Lung (tissue), 12 donors: ENCODE results near the gene MMP24. TPM values are rescaled to one million over a fixed set of nuclear protein-coding genes. Genes with fewer than 3 reads are reported as not detected.

Source experiments
- ATAC-seq: fragments of 200-7000 bp; cut with Tn5 transposase; one replicate; pipeline ENCODE4 v1.9.1; 2020; ENCODE audit warnings: moderate number of reproducible peaks; ENCODE audit not compliant: insufficient read depth, low FRiP score
- DNase-seq, 3 donors: peaks; one replicate each; pipeline ENCODE4 v3.0.0-alpha.2; 2013 to 2017
- H3K27ac ChIP-seq, 2 donors: one replicate each; pipeline ENCODE4 v1.5.1; 2013; ENCODE audit warnings: mild to moderate bottlenecking in 2 of 2, moderate library complexity in 2 of 2, control low read depth in 1 of 2, inconsistent platforms in 1 of 2, low read depth in 1 of 2, low read length in 1 of 2
- H3K27me3 ChIP-seq, 3 donors: one replicate each; pipeline ENCODE4 v1.5.1; 2013; ENCODE audit warnings: low read length in 2 of 3; ENCODE audit not compliant: control insufficient read depth in 3 of 3, insufficient read depth in 3 of 3
- H3K36me3 ChIP-seq, 4 donors: one replicate each; pipeline ENCODE4 v1.5.1; 2013; ENCODE audit warnings: low read length in 4 of 4, mild to moderate bottlenecking in 1 of 4, moderate library complexity in 1 of 4; ENCODE audit not compliant: control insufficient read depth in 4 of 4, insufficient read depth in 4 of 4
- H3K4me1 ChIP-seq, 5 donors: one replicate each; pipeline ENCODE4 v1.5.1; 2013; ENCODE audit warnings: low read length in 5 of 5, mild to moderate bottlenecking in 2 of 5, moderate library complexity in 1 of 5; ENCODE audit not compliant: control insufficient read depth in 5 of 5, insufficient read depth in 5 of 5
- H3K4me3 ChIP-seq: one replicate; pipeline ENCODE4 v1.5.1; 2013; ENCODE audit warnings: mild to moderate bottlenecking, control low read depth, moderate library complexity
- H3K9ac ChIP-seq, 2 donors: one replicate each; pipeline ENCODE4 v1.5.1; 2013; ENCODE audit warnings: low read length in 2 of 2, control low read depth in 1 of 2; ENCODE audit not compliant: insufficient read depth in 1 of 2
- H3K9me3 ChIP-seq, 4 donors: one replicate each; pipeline ENCODE4 v1.5.1; 2013; ENCODE audit warnings: low read length in 3 of 4, mild to moderate bottlenecking in 1 of 4, moderate library complexity in 1 of 4; ENCODE audit not compliant: control insufficient read depth in 4 of 4, insufficient read depth in 3 of 4
- WGBS, 2 donors: extraction: QIAGEN DNeasy Blood & Tissue Kit; methylation state at CpG; one replicate each; pipeline ENCODE4 v1.1.7; 2013; 5-methylcytosine and 5-hydroxymethylcytosine counted together
- polyA plus RNA-seq, 2 donors: library from polyadenylated mRNA; stranded (reverse); fragments of 200-250 nt; gene quantifications; one replicate each; pipeline ENCODE4 v1.2.1, GENCODE V29; 2013
- total RNA-seq, 2 donors: library from RNA; depleted of rRNA in 1 of 2; stranded (reverse); fragments of >200 nt in 1 of 2; gene quantifications; one replicate each; pipeline ENCODE4 v1.2.1, GENCODE V29; 2014 to 2021
- TF ChIP-seq, protein P1 (sequence below): IDR thresholded peaks from 2 replicates; pipeline ENCODE4 v1.5.1; 2012; ENCODE audit warnings: mild to moderate bottlenecking; ENCODE audit errors: control extremely low read depth, extremely low read depth
- donor health status: control.
- donor health status: control.
- donor health status: Bipolar disorder and iron deficiency.
- donor health status: healthy.
- donor health status: DM: yes; HTN: yes; CAD: no.

The MMP24 gene
- total and polyA plus RNA-seq, 4 donors: 2.3 to 10.1 (median 6.7) TPM

GRCh38 chr20:35284267-35284991 is 57.9 kb downstream of the MMP24 start, which contains the start of gene EIF6:
Gene EIF6 (minus strand): TSS chr20:35284772. CDS start chr20:35284487, 285 bp downstream.
- Histone ChIP-seq H3K9ac (peak within 1 kb of the TSS; percentile 73 to 84), H3K27me3 (no peaks in the 10 kb centered on the region), H3K27ac (peak within 1 kb of the TSS; percentile 73 to 90), H3K36me3 (peaks cover 3 to 18% (median 13%) of the 10 kb centered on the region in 4 donors), H3K4me3 (peak within 1 kb of the TSS; percentile 96), H3K4me1 (peaks cover 0 to 13% (median 5%) of the 10 kb centered on the region in 5 donors), H3K9me3 (no peaks in the 10 kb centered on the region)
- 1% methylated on average over 59 to 61 of the region's 61 CpGs for WGBS, 2 donors
- TF ChIP-seq, protein P1, sequence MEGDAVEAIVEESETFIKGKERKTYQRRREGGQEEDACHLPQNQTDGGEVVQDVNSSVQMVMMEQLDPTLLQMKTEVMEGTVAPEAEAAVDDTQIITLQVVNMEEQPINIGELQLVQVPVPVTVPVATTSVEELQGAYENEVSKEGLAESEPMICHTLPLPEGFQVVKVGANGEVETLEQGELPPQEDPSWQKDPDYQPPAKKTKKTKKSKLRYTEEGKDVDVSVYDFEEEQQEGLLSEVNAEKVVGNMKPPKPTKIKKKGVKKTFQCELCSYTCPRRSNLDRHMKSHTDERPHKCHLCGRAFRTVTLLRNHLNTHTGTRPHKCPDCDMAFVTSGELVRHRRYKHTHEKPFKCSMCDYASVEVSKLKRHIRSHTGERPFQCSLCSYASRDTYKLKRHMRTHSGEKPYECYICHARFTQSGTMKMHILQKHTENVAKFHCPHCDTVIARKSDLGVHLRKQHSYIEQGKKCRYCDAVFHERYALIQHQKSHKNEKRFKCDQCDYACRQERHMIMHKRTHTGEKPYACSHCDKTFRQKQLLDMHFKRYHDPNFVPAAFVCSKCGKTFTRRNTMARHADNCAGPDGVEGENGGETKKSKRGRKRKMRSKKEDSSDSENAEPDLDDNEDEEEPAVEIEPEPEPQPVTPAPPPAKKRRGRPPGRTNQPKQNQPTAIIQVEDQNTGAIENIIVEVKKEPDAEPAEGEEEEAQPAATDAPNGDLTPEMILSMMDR: no peak
- ATAC-seq (peak; percentile 95), DNase-seq (peak; percentile 86 to 92 (median 87))

DNA sequence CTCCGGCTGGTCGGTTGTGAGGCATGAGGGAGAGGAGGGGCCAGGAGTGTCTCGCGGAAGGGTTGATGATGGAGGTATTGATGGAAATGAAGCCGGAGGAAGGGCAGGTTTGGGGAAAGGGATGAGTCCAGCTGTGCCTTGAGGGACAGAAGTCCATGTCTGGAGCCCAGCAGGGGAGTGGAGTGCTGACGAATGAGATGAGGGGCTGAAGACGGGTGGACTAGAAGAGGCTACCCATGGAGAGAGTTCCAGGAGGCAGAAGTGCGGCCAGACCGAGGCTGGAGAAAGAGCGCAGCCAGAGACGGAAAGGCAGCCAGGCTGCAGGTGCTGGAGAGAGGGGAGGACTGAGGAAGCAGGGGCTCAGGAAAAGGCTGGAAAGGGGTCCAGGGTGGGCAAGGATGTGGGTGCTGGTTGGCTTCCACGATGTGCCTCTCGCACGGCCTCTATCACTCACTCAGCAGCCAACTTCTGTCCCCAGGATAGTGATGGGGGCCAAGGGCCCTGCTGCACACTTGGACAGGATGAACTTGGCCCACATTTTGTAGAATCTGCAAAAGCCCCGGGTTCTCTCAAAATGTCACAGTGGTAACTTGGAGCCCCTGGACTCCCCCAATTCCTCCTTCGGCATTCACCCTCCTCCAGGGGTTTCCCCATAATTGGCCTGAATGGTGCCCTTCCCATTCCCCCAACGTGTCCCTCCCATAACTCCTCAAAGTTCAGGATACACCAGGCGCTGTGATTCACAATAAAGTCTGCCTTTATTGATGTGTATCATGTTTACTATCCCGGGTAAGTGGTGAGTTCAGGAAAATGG is 58.7 kb downstream of the MMP24 start:
- Histone ChIP-seq H3K9ac (peak overlapping the region in 1 of 2 donors; percentile 84), H3K36me3 (peaks cover 3 to 11% (median 5%) of the 10 kb centered on the region in 4 donors), H3K9me3 (no peaks in the 10 kb centered on the region), H3K27ac (peak overlapping the region in 1 of 2 donors; percentile 90), H3K4me3 (peak overlapping the region; percentile 96), H3K27me3 (no peaks in the 10 kb centered on the region), H3K4me1 (peaks cover 0 to 13% (median 5%) of the 10 kb centered on the region in 5 donors)
- 52 to 60% methylated on average over 19 of the region's 19 CpGs for WGBS, 2 donors
- TF ChIP-seq, protein P1: no peak
- ATAC-seq (no peak), DNase-seq (no peak)

DNA sequence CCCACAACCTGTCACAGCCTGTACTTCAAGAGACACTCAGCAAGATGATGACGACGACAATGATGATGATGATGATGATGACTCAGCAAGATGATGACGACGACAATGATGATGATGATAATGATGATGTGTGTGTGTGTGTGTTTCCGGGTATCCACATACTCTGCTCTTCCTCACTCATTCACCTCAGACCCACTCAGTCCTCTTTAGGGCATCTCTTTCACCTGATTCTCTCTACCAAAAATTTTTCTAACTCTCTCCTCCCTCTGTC is 59.3 kb downstream of the MMP24 start:
- H3K9ac ChIP-seq: no peak overlapping the region
- H3K36me3 ChIP-seq: peaks cover 0 to 7% (median under 1%) of the 10 kb centered on the region in 4 donors
- no peak overlapping the region for H3K27ac ChIP-seq
- no peaks in the 10 kb centered on the region for H3K27me3 ChIP-seq
- H3K4me1 ChIP-seq: peaks cover 0 to 13% (median 5%) of the 10 kb centered on the region in 5 donors
- no peak for ATAC-seq
- TF ChIP-seq, protein P1: no peak
- 74 to 84% methylated on average over 5 of the region's 5 CpGs for WGBS, 2 donors
- no peaks in the 10 kb centered on the region for H3K9me3 ChIP-seq
- DNase-seq: no peak
- no peak overlapping the region for H3K4me3 ChIP-seq
